Esophagus muscularis mucosa (tissue), 4 donors: ENCODE results near the gene TBC1D2.

ENCODE experiments used
- EP300 ChIP-seq: sonication (generic); formaldehyde crosslinking; IDR thresholded peaks from one replicate; pipeline ENCODE4 v1.6.1; 2017; ENCODE audit warnings: antibody characterized with exemption
- POLR2A ChIP-seq: fragments of 450-650 bp; IDR thresholded peaks from one replicate; pipeline ENCODE4 v1.6.1; 2017; ENCODE audit warnings: antibody characterized with exemption, moderate library complexity, mild to moderate bottlenecking, low read depth
- POLR2AphosphoS5 ChIP-seq, 2 donors: sonication (generic); formaldehyde crosslinking; IDR thresholded peaks; one replicate each; pipeline ENCODE4 v1.6.1; 2017; ENCODE audit warnings: antibody characterized with exemption in 2 of 2
- TF ChIP-seq, protein P1 (sequence below), 3 experiments: fragments of 200-600 bp in 2 of 3; fragments of 450-650 bp in 1 of 3; sonication (generic) in 2 of 3; IDR thresholded peaks; one replicate each; pipeline ENCODE4 v1.5.1; 2017 to 2019; ENCODE audit warnings: antibody characterized with exemption in 3 of 3, mild to moderate bottlenecking in 2 of 3, moderate library complexity in 1 of 3

DNA sequence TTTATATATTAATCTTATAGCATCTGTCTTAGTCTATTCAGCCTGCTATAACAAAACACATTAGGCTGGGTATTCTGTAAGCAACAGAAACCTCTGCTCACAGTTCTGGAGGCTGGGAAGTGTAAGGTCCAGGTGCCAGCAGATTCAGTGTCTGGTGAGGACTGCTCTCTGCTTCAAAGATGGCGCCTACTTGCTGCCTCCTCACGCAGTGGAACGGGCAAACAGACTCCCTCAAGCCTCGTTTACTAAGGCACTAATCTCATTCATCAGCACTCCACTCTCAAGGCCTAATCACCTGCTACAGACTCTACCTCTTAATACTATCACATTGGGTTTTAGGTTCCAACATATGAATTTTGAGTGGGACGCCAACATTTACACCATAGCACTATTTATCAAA, 5.2 kb upstream of the TBC1D2 start:
- TF ChIP-seq, protein P1, sequence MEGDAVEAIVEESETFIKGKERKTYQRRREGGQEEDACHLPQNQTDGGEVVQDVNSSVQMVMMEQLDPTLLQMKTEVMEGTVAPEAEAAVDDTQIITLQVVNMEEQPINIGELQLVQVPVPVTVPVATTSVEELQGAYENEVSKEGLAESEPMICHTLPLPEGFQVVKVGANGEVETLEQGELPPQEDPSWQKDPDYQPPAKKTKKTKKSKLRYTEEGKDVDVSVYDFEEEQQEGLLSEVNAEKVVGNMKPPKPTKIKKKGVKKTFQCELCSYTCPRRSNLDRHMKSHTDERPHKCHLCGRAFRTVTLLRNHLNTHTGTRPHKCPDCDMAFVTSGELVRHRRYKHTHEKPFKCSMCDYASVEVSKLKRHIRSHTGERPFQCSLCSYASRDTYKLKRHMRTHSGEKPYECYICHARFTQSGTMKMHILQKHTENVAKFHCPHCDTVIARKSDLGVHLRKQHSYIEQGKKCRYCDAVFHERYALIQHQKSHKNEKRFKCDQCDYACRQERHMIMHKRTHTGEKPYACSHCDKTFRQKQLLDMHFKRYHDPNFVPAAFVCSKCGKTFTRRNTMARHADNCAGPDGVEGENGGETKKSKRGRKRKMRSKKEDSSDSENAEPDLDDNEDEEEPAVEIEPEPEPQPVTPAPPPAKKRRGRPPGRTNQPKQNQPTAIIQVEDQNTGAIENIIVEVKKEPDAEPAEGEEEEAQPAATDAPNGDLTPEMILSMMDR (IDR thresholded peaks at IDR 0.05): no peak
- TF ChIP-seq POLR2AphosphoS5 (IDR thresholded peaks at IDR 0.05) (no peak), POLR2A (no peak), EP300 (no peak)
